ENCODE results near the gene RASL11A.

- no peak for TF ChIP-seq CTCF (conservative IDR thresholded peaks at IDR 0.05)
- TF ChIP-seq EZH2 (IDR thresholded peaks at IDR 0.05; ENCODE audit: low read depth) = no peak
Measured at GRCh38 chr13:27288392-27288791, 17.8 kb downstream of the RASL11A start.

Measured in PC-9 (cell line).